Stomach (tissue), 9 donors: Measurements from ENCODE around the gene JUN. TPM values are rescaled to one million over a fixed set of nuclear protein-coding genes. Genes with fewer than 3 reads are reported as not detected.

Source experiments
- DNase-seq, 2 donors: peaks; one replicate each; pipeline versions ENCODE4 v3.0.0 to v3.0.0-alpha.2; 2013 to 2019
- H3K27ac ChIP-seq, 5 donors: fragments of 200-600 bp in 4 of 5; sonication (generic) in 4 of 5; one replicate each; pipeline ENCODE4 v1.5.1; 2013 to 2019; ENCODE audit warnings: mild to moderate bottlenecking in 1 of 5, moderate library complexity in 1 of 5
- H3K27me3 ChIP-seq, 3 donors: fragments of 200-600 bp; sonication (generic); one replicate each; pipeline ENCODE4 v1.5.1; 2017 to 2019; ENCODE audit warnings: mixed run types in 1 of 3
- H3K36me3 ChIP-seq, 4 donors: fragments of 200-600 bp; sonication (generic); 1 replicate in 3 of 4; 2 replicates in 1 of 4; pipeline ENCODE4 v1.5.1; 2016 to 2019
- H3K4me1 ChIP-seq, 4 donors: fragments of 200-600 bp; sonication (generic); one replicate each; pipeline ENCODE4 v1.5.1; 2016 to 2019
- H3K4me3 ChIP-seq, 4 donors: fragments of 200-600 bp; sonication (generic) in 3 of 4; one replicate each; pipeline ENCODE4 v1.5.1; 2016 to 2019; ENCODE audit warnings: mild to moderate bottlenecking in 1 of 4
- H3K9me3 ChIP-seq, 4 donors: fragments of 200-600 bp; sonication (generic); one replicate each; pipeline ENCODE4 v1.5.1; 2016 to 2019
- CTCF ChIP-seq, 7 experiments: fragments of 450-650 bp in 4 of 7; fragments of 200-600 bp in 3 of 7; sonication (generic) in 3 of 7; IDR thresholded peaks; one replicate each; pipeline ENCODE4 v1.5.1; 2016 to 2019; ENCODE audit warnings: antibody characterized with exemption in 7 of 7, control low read depth in 2 of 7, mild to moderate bottlenecking in 1 of 7
- EP300 ChIP-seq: sonication (generic); formaldehyde crosslinking; IDR thresholded peaks from one replicate; pipeline ENCODE4 v1.6.1; 2017; ENCODE audit warnings: antibody characterized with exemption
- POLR2A ChIP-seq, 4 donors: fragments of 450-650 bp; IDR thresholded peaks; one replicate each; pipeline ENCODE4 v1.6.1; 2016; ENCODE audit warnings: antibody characterized with exemption in 4 of 4, control low read depth in 2 of 4, mild to moderate bottlenecking in 1 of 4, moderate library complexity in 1 of 4
- POLR2AphosphoS5 ChIP-seq, 3 donors: sonication (generic); formaldehyde crosslinking; IDR thresholded peaks; one replicate each; pipeline ENCODE4 v1.6.1; 2016; ENCODE audit warnings: antibody characterized with exemption in 3 of 3
- WGBS, 5 donors: extraction: QIAGEN DNeasy Blood & Tissue Kit in 3 of 5; methylation state at CpG; one replicate each; pipeline versions ENCODE4 v1.1.5 to v1.1.7; 2013 to 2018; 5-methylcytosine and 5-hydroxymethylcytosine counted together
- intact Hi-C: fragments of 100-400 bp; cut with DNase I; formaldehyde crosslinking; loops from one replicate; pipeline ENCODE4 v1.15.1; 2023; ENCODE audit warnings: low total_unique reads
- polyA plus RNA-seq, 3 donors: library from polyadenylated mRNA; stranded (reverse); fragments of 200-250 nt; gene quantifications; one replicate each; pipeline ENCODE4 v1.2.3, GENCODE V29; 2013
- total RNA-seq, 5 donors: library from RNA; depleted of rRNA; stranded (reverse); fragments of >200 nt; gene quantifications; one replicate each; pipeline versions ENCODE4 v1.1.0 to v1.2.3, GENCODE V29; 2014 to 2016
- donor health status: healthy with polysubstance abuse.
- donor health status: Bipolar disorder and iron deficiency.
- donor health status: healthy.

JUN gene
- total and polyA plus RNA-seq, 8 donors, result 64.9 to 382 (median 170) TPM

- peaks cover 0 to 14% (median 9%) of the 10 kb centered on the region in 4 donors for H3K36me3 ChIP-seq
- WGBS, 5 donors, result 0 to 2% (median 1%) methylated on average over 32 of the region's 32 CpGs
- H3K27me3 ChIP-seq, result no peaks in the 10 kb centered on the region
- H3K27ac ChIP-seq, result peak overlapping the region; percentile 97 to 100 (median 99)
- H3K4me3 ChIP-seq, result peak overlapping the region; percentile 80 to 99 (median 84)
- peak; percentile 66 to 92 for DNase-seq
- H3K9me3 ChIP-seq, result no peaks in the 10 kb centered on the region
- H3K4me1 ChIP-seq, result peaks cover 11 to 39% (median 28%) of the 10 kb centered on the region in 4 donors
- intact Hi-C loops, result no loop called here
- TF ChIP-seq POLR2A (IDR thresholded peaks at IDR 0.05) (peak in 2 of 4 donors; percentile 49 to 82), POLR2AphosphoS5 (IDR thresholded peaks at IDR 0.05) (peak; percentile 93 to 98 (median 97)), CTCF (IDR thresholded peaks at IDR 0.05) (peak in 5 of 7 experiments; percentile 8 to 57 (median 34)), EP300 (no peak)
Observed at GRCh38 chr1:58781541-58782177, 2.2 kb downstream of the JUN start.

- WGBS, 5 donors, result 13 to 36% (median 23%) methylated on average over 2 of the region's 2 CpGs
- Histone ChIP-seq H3K4me3 (peak overlapping the region; percentile 80 to 99 (median 84)), H3K9me3 (no peaks in the 10 kb centered on the region), H3K27ac (peak overlapping the region; percentile 66 to 100 (median 98)), H3K36me3 (peaks cover 0 to 14% (median 9%) of the 10 kb centered on the region in 4 donors), H3K27me3 (no peaks in the 10 kb centered on the region), H3K4me1 (peaks cover 9 to 32% (median 21%) of the 10 kb centered on the region in 4 donors)
- TF ChIP-seq CTCF (IDR thresholded peaks at IDR 0.05) (no peak), POLR2AphosphoS5 (IDR thresholded peaks at IDR 0.05) (peak in 2 of 3 donors; percentile 89 to 96), POLR2A (IDR thresholded peaks at IDR 0.05) (peak in 1 of 4 donors; percentile 66)
- intact Hi-C loops, result no loop called here
- peak; percentile 34 to 86 for DNase-seq
Observed at GRCh38 chr1:58780836-58781452, 2.9 kb downstream of the JUN start.

- Histone ChIP-seq H3K9me3 (no peaks in the 10 kb centered on the region), H3K27me3 (no peaks in the 10 kb centered on the region), H3K27ac (peak overlapping the region in 4 of 5 donors; percentile 97 to 100 (median 98)), H3K4me3 (peak overlapping the region; percentile 80 to 99 (median 84)), H3K4me1 (peaks cover 4 to 26% (median 16%) of the 10 kb centered on the region in 4 donors), H3K36me3 (peaks cover 0 to 14% (median 9%) of the 10 kb centered on the region in 4 donors)
- no peak for DNase-seq
- intact Hi-C loops, result no loop called here
- TF ChIP-seq CTCF (IDR thresholded peaks at IDR 0.05) (no peak), POLR2AphosphoS5 (IDR thresholded peaks at IDR 0.05) (no peak), EP300 (no peak), POLR2A (IDR thresholded peaks at IDR 0.05) (no peak)
Observed at GRCh38 chr1:58780411-58780810, 3.4 kb downstream of the JUN start.

GRCh38 chr1:58779801-58780382, 4.0 kb downstream of the JUN start:
- intact Hi-C loops, result no loop called here

More at GRCh38 chr1:58779801-58780382, 4.0 kb downstream of the JUN start:
- Histone ChIP-seq H3K36me3 (peaks cover 0 to 14% (median 9%) of the 10 kb centered on the region in 4 donors), H3K27me3 (no peaks in the 10 kb centered on the region), H3K27ac (peak overlapping the region; percentile 65 to 100 (median 98)), H3K9me3 (no peaks in the 10 kb centered on the region), H3K4me1 (peaks cover 4 to 25% (median 15%) of the 10 kb centered on the region in 4 donors), H3K4me3 (peak overlapping the region; percentile 80 to 99 (median 84))
- TF ChIP-seq POLR2AphosphoS5 (IDR thresholded peaks at IDR 0.05) (peak; percentile 37 to 97 (median 88)), POLR2A (IDR thresholded peaks at IDR 0.05) (peak in 2 of 4 donors; percentile 29 to 51), EP300 (no peak)
- DNase-seq, result peak; percentile 72 to 94
- 13 to 30% (median 23%) methylated on average over 4 of the region's 4 CpGs for WGBS, 5 donors
